Right ventricle myocardium inferior (tissue), 1 donor: ENCODE results near the gene TEDC1. TPM values are rescaled to one million over a fixed set of nuclear protein-coding genes. Genes with fewer than 3 reads are reported as not detected.
A peak's percentile ranks its signal among the peaks of the same experiment; 100 is the strongest.

ENCODE experiments used
- ATAC-seq: fragments of 200-7000 bp; cut with Tn5 transposase; one replicate; pipeline ENCODE4 v1.9.1; 2020; ENCODE audit warnings: mild to moderate bottlenecking, moderate library complexity
- DNase-seq: peaks from one replicate; pipeline ENCODE4 v3.0.0; 2021; ENCODE audit errors: missing footprints
- intact Hi-C: fragments of 100-400 bp; cut with DNase I; formaldehyde crosslinking; loops from one replicate; pipeline ENCODE4 v1.11.0; 2022
- total RNA-seq: library from RNA; stranded (reverse); fragmentation: NEBNext Ultra II Directional; extraction: Animal tissue kit (Norgen Biotek cat#: 25700); gene quantifications from one replicate; pipeline ENCODE4 v1.2.1, GENCODE V29; 2021
- donor health status: DM: no; HTN: yes; CAD: no; lungs with severe emphysema.

TEDC1 gene
- total RNA-seq, 1 donor from 2014 or later = 6.4 TPM

DNA sequence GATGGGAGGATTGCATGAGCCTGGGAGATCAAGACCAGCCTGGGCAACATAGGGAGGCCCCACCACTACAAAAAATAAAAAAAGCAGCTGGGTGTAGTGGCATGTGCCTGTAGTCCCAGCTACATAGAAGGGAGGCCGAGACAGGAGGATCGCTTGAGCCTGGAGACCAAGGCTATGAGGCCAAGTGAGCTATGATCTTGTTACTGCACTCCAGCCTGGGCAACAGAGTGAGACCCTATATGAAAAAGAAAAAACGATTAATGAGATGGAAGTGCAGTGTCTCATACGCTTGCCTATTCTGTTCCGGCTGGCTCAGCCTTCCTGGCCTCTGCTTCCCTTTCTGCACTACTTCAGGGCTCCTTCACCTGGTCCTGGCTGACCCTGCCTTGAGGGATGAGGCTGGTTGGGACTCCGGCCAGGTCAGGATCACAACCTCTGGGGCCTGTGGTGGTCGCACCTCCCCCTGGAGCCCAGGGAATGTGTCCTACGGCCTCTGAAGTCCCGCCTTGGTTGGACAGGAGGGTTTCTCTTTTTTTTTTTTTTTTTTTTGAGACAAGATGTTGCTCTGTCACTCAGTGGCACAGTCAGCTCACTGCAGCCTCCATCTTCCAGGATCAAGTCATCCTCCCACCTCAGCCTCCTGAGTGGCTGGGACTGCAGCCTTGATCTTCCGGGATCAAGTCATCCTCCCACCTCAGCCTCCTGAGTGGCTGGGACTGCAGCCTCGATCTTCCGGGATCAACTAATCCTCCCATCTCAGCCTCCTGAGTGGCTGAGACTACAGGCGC, 10.7 kb downstream of the TEDC1 start:
- no peak for ATAC-seq
- intact Hi-C loops = no loop called here
- DNase-seq = peak; percentile 63

DNA sequence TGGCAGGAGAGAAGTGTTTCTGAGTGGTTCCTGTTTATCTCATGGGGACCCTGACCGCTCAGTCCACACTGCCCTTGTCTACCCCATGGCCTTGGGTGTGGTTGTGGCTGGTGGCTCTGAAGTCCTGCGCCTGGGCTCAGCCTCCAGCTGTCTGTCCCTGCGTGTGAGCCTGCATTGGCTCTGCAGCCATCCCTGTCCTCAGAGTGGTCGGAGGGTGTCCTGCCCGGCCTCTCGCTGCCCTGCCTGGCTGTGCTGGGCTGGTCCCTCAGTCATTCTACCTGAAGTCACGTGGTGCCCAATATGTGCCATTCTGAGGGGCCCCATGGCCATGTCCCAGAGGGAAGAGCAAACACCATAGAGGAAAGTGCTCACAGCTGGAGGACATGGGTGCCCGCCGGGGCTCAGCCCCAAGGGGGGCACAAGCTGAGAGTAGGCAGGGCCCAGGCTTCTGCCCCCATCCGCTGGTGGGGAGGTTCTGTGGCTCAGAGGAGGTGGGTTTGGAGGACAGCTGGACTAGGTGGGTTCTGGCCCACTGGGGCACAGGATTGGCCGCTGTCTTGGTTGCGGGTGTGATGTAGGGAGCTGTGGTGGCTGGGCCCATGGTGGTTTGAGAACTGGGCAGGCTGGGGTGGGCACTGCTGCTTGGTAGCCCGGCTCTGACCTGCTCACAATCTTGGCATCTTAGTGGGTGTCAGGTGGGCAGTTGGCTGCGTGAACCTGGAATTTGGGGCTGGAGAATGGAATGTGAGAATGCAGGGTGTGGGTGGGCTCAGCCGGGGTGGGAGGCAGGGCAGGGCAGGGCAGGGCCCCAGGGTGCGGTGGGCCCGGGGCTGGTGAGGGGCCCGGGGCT, 11.6 kb downstream of the TEDC1 start:
- peak; percentile 69 for DNase-seq
- intact Hi-C loops = no loop called here
- no peak for ATAC-seq

DNA sequence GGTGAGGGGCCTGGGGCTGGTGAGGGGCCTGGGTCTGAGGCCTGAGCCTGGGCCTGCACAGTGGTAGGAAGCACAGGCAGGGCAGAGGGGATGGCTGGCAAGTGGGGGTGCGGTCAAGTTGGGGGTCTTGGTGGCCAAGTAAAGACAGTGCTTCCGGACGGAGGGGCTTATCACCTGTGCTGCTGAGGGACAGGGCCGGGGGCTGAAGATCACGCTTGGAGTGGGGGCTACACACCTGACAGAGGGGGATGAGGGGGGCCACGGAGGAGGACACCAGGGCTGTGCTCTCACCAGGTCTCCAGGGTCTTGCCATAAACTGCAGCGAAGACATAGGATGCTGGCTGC, 12.2 kb downstream of the TEDC1 start:
- intact Hi-C loops = no loop called here
- ATAC-seq = no peak

DNA sequence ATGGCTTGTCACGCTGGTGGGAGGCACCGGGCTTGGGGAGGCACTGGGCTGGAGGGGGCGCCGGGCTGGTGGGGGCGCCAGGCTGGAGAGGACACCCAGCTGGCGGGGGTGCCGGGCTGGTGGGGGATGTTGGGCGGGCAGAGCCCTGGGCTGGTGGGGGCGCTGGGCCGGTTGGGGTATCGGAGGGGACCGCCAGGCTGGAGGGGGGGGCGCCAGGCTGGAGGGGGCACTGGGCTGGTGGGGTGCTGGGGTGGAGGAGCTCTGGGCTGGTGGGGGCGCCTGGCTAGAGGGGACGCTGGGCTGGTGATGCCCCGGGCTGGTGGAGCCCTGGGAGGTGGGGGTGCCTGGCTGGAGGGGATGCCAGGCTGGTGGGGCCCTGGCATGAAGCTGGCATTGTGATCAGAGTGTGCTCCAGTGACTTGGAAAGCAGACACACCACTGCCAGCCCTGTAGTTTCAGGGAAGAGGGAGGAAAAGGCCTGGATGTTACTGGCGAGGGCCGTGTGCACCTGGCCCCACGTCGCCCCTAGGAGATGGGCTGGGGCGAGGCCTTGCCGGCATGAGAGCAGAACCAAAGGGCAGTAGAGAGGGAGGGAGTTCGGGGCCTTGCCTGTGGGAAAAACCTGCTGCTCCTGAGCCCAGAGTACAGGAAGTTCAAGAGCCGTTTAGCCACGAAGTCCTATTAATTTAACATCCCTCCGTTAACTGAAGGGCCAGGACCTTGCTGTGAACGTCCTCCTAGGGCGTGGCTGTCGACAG, 13.1 kb downstream of the TEDC1 start:
- ATAC-seq (no peak), DNase-seq (peak; percentile 54)
- intact Hi-C loops = no loop called here

More for the DNA sequence above, 12.2 kb downstream of the TEDC1 start:
- DNase-seq = peak; percentile 17

DNA sequence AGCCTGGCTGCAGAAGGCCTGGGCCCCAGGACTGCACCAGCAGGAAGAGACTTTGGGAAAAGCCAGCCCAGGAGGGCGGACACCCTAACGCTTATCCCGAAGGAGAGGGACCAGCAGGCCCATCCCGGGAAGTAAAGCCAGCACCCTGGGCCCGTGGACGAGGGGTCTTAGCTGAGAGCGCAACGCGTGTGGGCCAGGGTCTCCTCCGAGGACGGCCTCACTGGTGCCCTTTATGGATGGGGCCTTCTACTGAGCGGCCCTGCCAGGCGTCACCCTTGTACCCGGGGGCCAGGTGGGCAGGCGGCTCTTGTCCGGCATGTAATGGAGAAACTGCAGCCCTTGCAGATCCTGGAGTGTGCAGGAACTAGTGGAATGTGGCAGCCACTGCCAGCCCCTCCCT, 14.1 kb downstream of the TEDC1 start:
- DNase-seq = peak; percentile 15
- intact Hi-C loops = no loop called here
- no peak for ATAC-seq

DNA sequence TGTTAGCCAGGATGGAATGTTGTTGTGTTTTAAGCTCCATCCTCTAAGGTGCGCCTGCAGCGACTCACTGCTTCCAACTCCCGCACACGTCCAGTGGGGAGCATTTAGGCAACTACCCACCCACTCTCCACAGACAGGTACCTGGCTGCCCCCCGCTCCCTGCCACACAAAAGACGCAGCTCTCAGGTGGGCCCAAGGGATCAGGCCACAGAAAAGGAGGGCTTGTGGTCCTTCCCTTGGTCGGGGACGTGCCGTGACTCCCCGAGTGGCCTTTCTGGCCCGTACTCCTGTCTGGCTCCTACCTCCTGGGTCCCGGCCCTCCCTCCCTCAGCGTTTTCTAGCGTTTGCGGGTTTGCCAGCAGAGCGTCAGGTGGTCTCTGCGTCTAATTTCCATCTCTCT, 16.2 kb downstream of the TEDC1 start:
- no peak for ATAC-seq
- intact Hi-C loops = no loop called here

DNA sequence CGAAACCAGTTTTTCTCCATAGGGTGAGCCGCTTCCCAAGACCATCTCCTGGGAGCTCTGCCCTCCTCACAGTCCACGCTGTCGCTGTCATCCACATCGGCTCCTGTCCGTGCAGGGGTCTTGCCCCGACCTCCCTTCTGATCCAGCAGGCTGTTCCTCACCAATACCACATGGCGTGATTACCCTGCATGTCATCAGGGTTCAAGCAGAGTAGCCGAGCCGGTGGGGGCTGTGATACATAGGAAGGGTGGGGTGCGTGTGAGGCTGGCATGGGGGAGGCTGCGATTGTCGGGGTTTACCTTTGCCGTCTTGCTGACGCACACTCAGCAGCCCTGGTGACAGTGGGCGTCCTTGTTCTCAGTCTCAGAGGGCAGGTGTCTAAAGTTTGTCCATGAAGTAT, 17.0 kb downstream of the TEDC1 start:
- DNase-seq = peak; percentile 47

More for the DNA sequence above, 16.2 kb downstream of the TEDC1 start:
- DNase-seq = peak; percentile 15

DNA sequence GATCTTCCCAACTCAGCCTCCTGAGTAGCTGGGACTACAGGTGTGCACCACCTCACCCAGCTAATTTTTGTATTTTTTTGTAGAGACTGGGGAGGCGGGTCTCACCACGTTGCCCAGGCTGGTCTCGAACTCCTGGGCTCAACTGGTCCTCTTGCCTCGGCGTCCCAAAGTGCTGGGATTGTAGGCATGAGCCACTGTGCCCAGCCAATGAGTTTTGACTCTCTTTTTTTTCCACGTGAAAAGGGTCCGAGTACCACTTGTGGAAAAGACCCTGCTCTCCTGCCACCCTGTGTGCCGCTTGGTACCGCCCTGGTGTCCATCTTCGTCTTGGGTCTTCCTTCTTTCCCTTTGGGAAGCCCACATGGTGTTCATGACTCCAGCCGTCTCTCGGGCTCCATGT, 17.6 kb downstream of the TEDC1 start:
- no peak for ATAC-seq
- intact Hi-C loops = no loop called here
- DNase-seq = peak; percentile 53

More for the DNA sequence above, 17.0 kb downstream of the TEDC1 start:
- intact Hi-C loops = no loop called here
- ATAC-seq = no peak

DNA sequence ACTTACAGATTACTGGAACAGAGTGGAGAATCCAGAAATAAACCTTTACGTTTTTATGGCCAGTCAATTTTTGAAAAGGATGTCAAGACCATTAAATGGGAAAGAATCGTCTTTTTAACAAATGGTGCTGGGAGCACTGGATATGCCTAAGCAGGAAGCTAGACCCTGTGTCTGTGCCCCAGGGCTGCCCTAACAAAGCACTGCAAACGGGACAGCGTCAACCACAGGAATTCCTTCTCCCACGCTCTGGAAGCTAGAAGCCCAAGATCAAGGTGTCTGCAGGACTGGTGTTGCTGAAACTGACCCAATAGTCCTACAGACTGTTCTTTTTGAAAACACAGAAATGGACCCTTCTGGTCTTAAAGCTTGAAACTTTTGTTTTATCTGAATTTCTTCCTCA, 26.1 kb downstream of the TEDC1 start:
- DNase-seq (no peak), ATAC-seq (no peak)
- intact Hi-C loops = no loop called here

DNA sequence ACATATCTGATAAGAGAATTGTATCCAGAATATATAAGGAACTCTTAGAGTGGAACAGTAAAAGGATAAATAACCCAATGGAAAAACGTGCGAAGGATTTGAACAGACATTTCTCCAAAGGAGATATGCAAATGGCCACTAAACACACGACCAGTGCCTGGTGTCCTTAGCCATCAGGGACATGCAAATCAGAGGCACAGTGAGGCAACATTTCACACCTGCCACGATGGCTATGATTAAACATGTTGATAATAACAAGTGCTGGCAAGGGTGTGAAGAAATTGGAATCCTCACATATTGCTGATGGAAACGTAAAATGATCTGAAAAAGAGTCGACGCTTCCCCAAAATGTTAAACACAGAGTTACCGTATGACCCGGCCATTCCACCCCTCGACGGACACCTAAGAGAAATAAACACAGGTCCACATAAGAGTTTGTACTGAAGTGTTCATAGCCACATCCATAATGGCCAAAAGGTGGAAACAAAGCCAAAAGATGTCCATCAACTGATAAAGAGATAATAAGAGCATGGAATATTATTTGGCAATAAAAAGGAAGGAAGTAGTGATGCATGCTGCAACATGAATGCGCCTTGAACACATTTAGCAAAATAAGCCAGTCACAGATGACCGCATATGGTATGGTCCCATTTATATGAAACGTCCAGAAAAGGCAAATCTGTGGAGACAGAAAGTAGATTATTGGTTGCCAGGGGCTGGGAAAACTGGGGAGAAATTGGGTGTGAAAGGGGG, 29.1 kb downstream of the TEDC1 start:
- no peak for DNase-seq
- intact Hi-C loops = no loop called here
- no peak for ATAC-seq

DNA sequence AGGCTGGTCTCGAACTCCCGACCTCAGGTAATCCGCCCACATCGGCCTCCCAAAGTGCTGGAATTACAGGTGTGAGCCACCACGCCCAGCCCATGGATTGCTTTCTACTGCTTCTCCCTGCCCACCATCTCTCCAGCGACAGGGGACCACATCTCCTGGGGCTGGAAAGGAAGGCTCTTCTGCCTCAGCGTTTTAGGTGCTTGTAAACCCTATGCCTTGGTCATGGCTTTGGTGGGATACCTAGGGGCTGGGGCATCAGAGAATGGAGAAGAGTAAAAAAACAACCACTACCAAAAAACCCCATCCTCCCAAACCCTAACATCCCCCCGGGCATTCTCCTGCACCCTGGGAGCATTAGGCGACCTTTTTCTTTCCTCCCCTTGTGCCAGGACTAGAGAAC, 34.3 kb downstream of the TEDC1 start:
- ATAC-seq (no peak), DNase-seq (peak; percentile 11)
- intact Hi-C loops = no loop called here

DNA sequence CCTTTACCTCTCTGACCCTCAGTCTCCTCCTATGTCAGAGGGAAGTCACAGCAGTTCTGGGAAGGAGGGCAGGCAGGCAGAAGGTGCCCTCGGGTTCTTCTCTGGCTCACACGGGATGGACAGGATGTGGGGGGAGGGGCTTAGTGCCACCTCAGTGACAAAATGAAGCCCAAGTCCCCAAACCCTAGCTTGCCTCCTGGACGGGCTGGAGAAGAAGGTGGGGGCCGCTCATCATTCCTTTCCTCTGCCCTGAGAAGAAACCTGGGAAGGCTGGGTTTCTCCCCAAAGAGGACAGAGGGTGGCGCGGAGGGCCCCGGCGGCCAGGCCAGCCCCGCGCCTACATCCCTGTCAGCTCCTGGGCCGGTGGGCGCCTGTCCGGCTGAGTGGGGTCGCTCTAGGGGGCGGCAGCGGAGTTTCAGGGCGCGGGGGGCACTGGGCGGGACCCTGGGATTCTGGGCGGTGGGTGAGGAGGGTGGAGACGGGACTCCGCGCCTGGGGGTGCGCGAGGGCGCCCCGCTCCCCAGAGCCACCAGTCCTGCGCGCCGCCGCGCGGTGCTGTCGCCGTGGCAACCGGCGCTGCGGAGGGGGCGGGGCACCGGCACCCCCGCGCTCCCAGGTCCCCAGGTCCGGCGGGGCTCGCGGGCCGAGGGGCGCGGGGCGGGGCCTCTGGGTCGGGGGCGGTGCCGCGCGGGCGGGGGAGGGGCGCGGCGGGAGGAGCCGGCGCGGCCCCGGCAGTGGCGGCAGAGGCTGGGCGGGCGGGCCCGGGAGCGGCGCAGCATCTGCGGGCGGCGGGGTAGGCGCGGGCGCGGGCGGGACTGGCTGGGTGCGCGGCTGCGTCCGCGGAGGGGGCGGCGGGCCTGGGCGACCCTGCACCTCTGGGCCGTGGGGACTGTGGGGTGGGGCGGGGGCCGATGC, 35.1 kb downstream of the TEDC1 start, which contains the start of gene TMEM121:
Gene TMEM121, plus strand, starts transcription at position 723 of the 915 bp plus-strand sequence. CDS start 2,252 bp downstream, outside the sequence.
- DNase-seq (peak; percentile 64), ATAC-seq (peak; percentile 7)
- intact Hi-C loops = loop anchor here (2.0 kb wide), 1 partner anchor 31 kb away; no protein-coding TSS in a partner anchor

DNA sequence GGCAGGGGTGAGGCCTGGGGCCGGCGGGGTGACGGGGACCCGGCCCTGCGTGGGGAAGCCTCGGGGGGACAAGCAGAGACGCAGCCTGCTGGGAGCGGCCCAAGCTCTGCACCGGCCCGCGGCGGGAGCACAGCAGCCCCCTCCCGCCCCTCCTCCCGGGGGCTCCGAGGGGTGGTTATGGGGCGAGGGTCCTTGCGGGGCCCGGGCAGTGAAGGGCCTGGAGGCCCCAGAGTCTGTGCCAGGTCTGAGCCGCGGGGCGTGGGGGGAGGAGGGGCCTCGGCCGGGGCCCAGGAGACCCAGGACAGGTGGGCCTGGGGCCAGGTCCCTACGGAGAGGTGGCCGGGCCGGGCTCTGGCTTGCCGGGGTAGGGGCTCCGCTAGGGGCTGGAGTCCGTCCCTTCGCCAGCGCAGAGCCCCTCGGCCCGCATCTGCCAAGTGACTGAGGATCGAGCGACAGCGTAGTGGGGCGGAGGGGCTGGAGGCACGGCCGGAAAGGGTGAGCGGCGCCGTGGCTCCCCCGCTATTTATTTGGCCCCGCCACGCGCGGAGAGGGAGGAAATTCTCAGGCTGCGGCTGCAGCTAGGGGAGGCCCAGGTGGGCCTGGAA, 35.8 kb downstream of the TEDC1 start:
- intact Hi-C loops = loop anchor here (2.0 kb wide), 1 partner anchor 32 kb away; no protein-coding TSS in a partner anchor
- no peak for DNase-seq
- no peak for ATAC-seq

DNA sequence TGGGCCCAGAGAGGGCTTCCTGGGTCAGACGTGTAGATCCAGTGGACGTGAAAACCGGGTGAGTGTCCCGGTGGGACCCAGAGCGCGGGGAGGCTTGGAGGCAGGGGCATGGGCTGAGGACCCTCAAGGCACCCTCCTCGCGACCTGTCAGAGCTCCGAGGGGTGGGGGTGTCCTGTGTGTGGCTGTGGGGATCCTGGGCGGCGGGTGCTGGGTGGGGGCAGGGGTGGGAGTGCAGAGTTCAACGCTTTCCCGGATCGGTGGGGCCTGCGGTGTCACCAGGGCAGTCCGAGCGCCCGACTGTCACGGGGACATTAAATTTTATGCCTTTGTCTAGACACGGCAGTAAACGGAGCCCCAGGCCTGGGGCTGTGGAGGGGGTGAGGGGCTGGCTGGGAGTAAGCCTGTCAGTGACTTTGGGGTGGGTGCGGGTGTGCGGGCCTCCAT, 36.4 kb downstream of the TEDC1 start:
- DNase-seq (peak; percentile 55), ATAC-seq (no peak)
- intact Hi-C loops = loop anchor here (2.0 kb wide), 1 partner anchor 33 kb away; no protein-coding TSS in a partner anchor

DNA sequence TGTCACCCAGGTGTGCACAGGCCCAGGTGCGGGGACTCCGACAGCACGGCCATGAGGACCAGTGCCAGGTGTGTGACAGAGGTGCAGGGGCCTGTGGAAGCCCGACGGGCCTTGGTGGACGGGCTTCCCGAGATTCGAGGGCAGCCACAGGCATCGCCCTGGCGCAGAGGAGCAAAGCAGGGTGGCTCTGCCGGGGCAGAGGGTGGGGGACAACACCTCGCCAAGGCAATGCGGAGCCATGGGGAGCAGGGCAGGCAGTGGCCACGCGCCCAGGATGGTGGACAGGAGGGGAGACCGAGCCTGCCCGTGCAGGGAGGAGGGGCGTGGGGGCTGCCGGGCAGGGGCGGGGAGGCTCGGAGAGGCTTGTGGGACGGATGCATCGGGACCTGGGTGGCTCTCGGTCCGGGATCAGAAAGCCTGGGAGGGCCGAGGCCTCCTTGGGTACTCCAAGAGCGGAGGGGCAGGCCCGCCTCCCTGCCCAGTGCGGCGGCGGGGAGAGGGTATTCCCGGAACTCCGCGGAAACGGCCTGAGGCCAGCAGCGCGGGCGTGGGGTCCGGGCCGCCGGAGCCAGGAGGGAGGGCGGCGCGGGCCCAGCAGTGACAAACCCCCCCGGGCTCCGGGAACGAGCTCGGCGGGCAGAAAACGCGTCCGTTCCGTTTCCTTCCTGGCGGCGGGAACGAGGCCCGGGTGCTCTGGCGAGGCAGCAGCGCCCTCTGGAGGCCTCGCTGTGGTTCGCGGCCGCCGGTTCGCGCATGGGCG, 37.0 kb downstream of the TEDC1 start:
- intact Hi-C loops = loop anchor here (1.0 to 2.0 kb wide), 3 partner anchors 33 to 323 kb away; no protein-coding TSS in a partner anchor
- ATAC-seq = peak; percentile 81
- DNase-seq = peak; percentile 89
